A673 (cell line): Measurements from ENCODE around the gene GPX4. TPM values are rescaled to one million over a fixed set of nuclear protein-coding genes. Genes with fewer than 3 reads are reported as not detected.
A peak's percentile ranks its signal among the peaks of the same experiment; 100 is the strongest.

Experiments
- BruUV-seq: library from RNA; stranded (reverse); fragments of 400-500 nt; replicated peaks from 2 replicates; lab custom pipeline; 2021; lab: Mats Ljungman, UMichigan
- CTCF ChIA-PET: fragments of 300-600 bp; sonication (Branson Sonifier 250); formaldehyde crosslinking; loops from one replicate; lab custom pipeline; 2022; ENCODE audit warnings: antibody characterized with exemption; lab: Charles Lee
- POLR2A ChIA-PET: fragments of 300-600 bp; sonication (Branson Sonifier 250); formaldehyde crosslinking; loops from one replicate; lab custom pipeline; 2022; ENCODE audit warnings: antibody characterized with exemption; ENCODE audit not compliant: low non-redundant PET; lab: Charles Lee
- DNase-seq: peaks from one replicate; pipeline ENCODE4 v3.0.0-alpha.2; 2015; ENCODE audit warnings: low spot score
- H3K27ac ChIP-seq: fragments of 200-600 bp; sonication (generic); 2 replicates; pipeline ENCODE4 v1.5.1; 2016; ENCODE audit warnings: mixed run types, low read depth, mild to moderate bottlenecking, mixed read lengths, antibody characterized with exemption, low read length; ENCODE audit not compliant: poor library complexity, severe bottlenecking
- H3K27me3 ChIP-seq: fragments of 200-600 bp; sonication (generic); replicated peaks from 2 replicates; pipeline ENCODE4 v1.6.1; 2017; ENCODE audit warnings: mixed run types, low read depth, mild to moderate bottlenecking, mixed read lengths, antibody characterized with exemption, low read length; ENCODE audit not compliant: insufficient read depth, poor library complexity
- H3K36me3 ChIP-seq: fragments of 200-600 bp; sonication (generic); 2 replicates; pipeline ENCODE4 v1.6.1; 2016; ENCODE audit warnings: mixed run types, mild to moderate bottlenecking, mixed read lengths, antibody characterized with exemption, low read length; ENCODE audit not compliant: insufficient read depth, poor library complexity, severe bottlenecking
- H3K4me1 ChIP-seq: fragments of 200-600 bp; sonication (generic); 2 replicates; pipeline ENCODE4 v1.6.1; 2017; ENCODE audit warnings: mixed run types, mild to moderate bottlenecking, mixed read lengths, antibody characterized with exemption, low read length; ENCODE audit not compliant: insufficient read depth, poor library complexity, severe bottlenecking
- H3K4me3 ChIP-seq: fragments of 200-600 bp; sonication (generic); 2 replicates; pipeline ENCODE4 v1.5.1; 2016; ENCODE audit warnings: low read depth, mixed run types, mild to moderate bottlenecking, mixed read lengths, low read length; ENCODE audit not compliant: poor library complexity, severe bottlenecking
- H3K9me3 ChIP-seq: fragments of 200-600 bp; sonication (generic); 2 replicates; pipeline ENCODE4 v1.6.1; 2016; ENCODE audit warnings: mixed run types, low read depth, mild to moderate bottlenecking, mixed read lengths, antibody characterized with exemption, low read length; ENCODE audit not compliant: poor library complexity, severe bottlenecking
- CTCF ChIP-seq: fragments of 300-800, 200-600 bp; sonication (generic); conservative IDR thresholded peaks from 2 replicates; pipeline ENCODE4 v1.5.1; 2017; ENCODE audit warnings: low read depth, mild to moderate bottlenecking, antibody characterized with exemption, low read length, moderate library complexity, mixed read lengths
- EZH2 ChIP-seq: fragments of 200-600 bp; sonication (generic); IDR thresholded peaks from 2 replicates; pipeline ENCODE4 v1.6.1; 2017; ENCODE audit warnings: borderline replicate concordance, low read depth, mild to moderate bottlenecking, mixed read lengths, antibody characterized with exemption, low read length; ENCODE audit not compliant: poor library complexity, severe bottlenecking
- intact Hi-C: fragments of 100-400 bp; cut with micrococcal nuclease; formaldehyde crosslinking; loops from one replicate; pipeline ENCODE4 v1.10.0; 2022; ENCODE audit not compliant: unreplicated experiment
- total RNA-seq: library from RNA; stranded (reverse); gene quantifications from 2 replicates; pipeline ENCODE4 v1.2.3, GENCODE V29; 2021

The GPX4 gene
- total RNA-seq, 1 experiment from 2014 or later = 368 TPM

- Histone ChIP-seq H3K9me3 (peaks cover 2% of the 10 kb centered on the region), H3K27ac (peak overlapping the region; percentile 87), H3K4me3 (peak overlapping the region; percentile 99), H3K4me1 (peaks cover 13% of the 10 kb centered on the region), H3K36me3 (peaks cover 31% of the 10 kb centered on the region), H3K27me3 (no peaks in the 10 kb centered on the region)
- intact Hi-C loops = no loop called here
- no TSS peak for BruUV-seq
- ChIA-PET CTCF (no interaction called here), POLR2A (no interaction called here)
- DNase-seq = no peak
- TF ChIP-seq EZH2 (no peak), CTCF (no peak)
Observed at GRCh38 chr19:1094655-1094977, 9.2 kb upstream of the GPX4 start.

- TF ChIP-seq CTCF = no peak
- Histone ChIP-seq H3K9me3 (peaks cover 6% of the 10 kb centered on the region), H3K4me1 (peaks cover 13% of the 10 kb centered on the region), H3K27me3 (no peaks in the 10 kb centered on the region), H3K4me3 (peak within 1 kb of the TSS; percentile 99), H3K36me3 (peaks cover 29% of the 10 kb centered on the region), H3K27ac (peak within 1 kb of the TSS; percentile 87)
- ChIA-PET CTCF (no interaction called here), POLR2A (no interaction called here)
- BruUV-seq = no TSS peak
- intact Hi-C loops = no loop called here
- DNase-seq = peak; percentile 99
Observed at GRCh38 chr19:1094978-1095701, 8.7 kb upstream of the GPX4 start, which contains the start of gene POLR2E. TSS of gene POLR2E (minus strand) at chr19:1095375. CDS start at chr19:1095315, 60 bp downstream.

GRCh38 chr19:1097810-1098176 is 6.0 kb upstream of the GPX4 start:
- H3K36me3 ChIP-seq = peaks cover 10% of the 10 kb centered on the region
- BruUV-seq = no TSS peak
- POLR2A ChIA-PET = interaction anchor here (0.6 kb wide), 1 partner anchor 8 kb away, joined by 3 read pairs; no protein-coding TSS in a partner anchor

More at GRCh38 chr19:1097810-1098176, 6.0 kb upstream of the GPX4 start:
- Histone ChIP-seq H3K4me3 (no peak overlapping the region), H3K27ac (no peak overlapping the region), H3K27me3 (no peaks in the 10 kb centered on the region), H3K9me3 (peaks cover 6% of the 10 kb centered on the region), H3K4me1 (peaks cover 27% of the 10 kb centered on the region)
- DNase-seq = no peak
- no peak for TF ChIP-seq EZH2
- no peak for TF ChIP-seq CTCF
- CTCF ChIA-PET = no interaction called here
- intact Hi-C loops = no loop called here
